Measurements from ENCODE around the gene AKAP1. TPM values are rescaled to one million over a fixed set of nuclear protein-coding genes. Genes with fewer than 3 reads are reported as not detected.

Gene AKAP1
- total and polyA plus RNA-seq, 3 donors from 2014 or later: 73.0 to 304 (median 224) TPM

DNA sequence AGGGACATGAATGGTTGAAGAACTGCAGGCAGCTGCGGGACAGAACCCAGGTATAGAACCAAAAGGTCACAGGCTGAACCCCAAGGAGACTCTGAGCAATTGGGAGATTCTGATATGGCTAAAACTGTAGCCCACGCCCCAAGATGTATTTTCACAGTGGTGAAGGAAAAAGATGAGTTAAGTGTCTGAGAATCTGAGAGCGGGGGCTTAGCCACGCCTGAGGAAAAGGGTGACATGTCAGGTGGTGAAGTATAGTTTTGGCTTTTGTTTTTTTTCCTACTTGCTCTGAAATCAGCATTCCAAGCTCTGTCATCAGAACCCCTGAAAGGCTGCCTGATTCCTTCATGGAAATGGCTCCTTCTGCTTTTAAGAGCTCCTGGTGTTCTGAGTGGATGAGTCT lies 73.3 kb downstream of the AKAP1 start:
- WGBS, 2 donors: 89 to 91% methylated on average over 4 of the region's 4 CpGs
- Histone ChIP-seq H3K27ac (no peak overlapping the region), H3K27me3 (no peaks in the 10 kb centered on the region), H3K9me3 (no peaks in the 10 kb centered on the region), H3K36me3 (ENCODE audit: low read depth, missing control alignments) (no peaks in the 10 kb centered on the region), H3K4me1 (no peaks in the 10 kb centered on the region), H3K4me3 (no peak overlapping the region)
- TF ChIP-seq POLR2A (IDR thresholded peaks at IDR 0.05) (no peak), CTCF (IDR thresholded peaks at IDR 0.05) (no peak)
- intact Hi-C loops (cut with DNase I; ENCODE audit: low total_unique reads): no loop called here
- no peak for DNase-seq

- no peak overlapping the region for H3K27ac ChIP-seq
- intact Hi-C loops (cut with DNase I; ENCODE audit: low total_unique reads): no loop called here
- no peaks in the 10 kb centered on the region for H3K36me3 ChIP-seq (ENCODE audit: low read depth, missing control alignments)
- H3K4me3 ChIP-seq: no peak overlapping the region
- H3K27me3 ChIP-seq: no peaks in the 10 kb centered on the region
- no peaks in the 10 kb centered on the region for H3K9me3 ChIP-seq
- WGBS, 2 donors: 79 to 82% methylated on average over 1 of the region's 1 CpG
- H3K4me1 ChIP-seq: no peaks in the 10 kb centered on the region
- TF ChIP-seq POLR2A (IDR thresholded peaks at IDR 0.05) (no peak), CTCF (IDR thresholded peaks at IDR 0.05) (no peak)
- DNase-seq: no peak
Observed at GRCh38 chr17:57158795-57159194, 73.7 kb downstream of the AKAP1 start.

GRCh38 chr17:57160624-57161023 lies 75.6 kb downstream of the AKAP1 start:
- no peaks in the 10 kb centered on the region for H3K4me1 ChIP-seq
- DNase-seq: no peak
- TF ChIP-seq POLR2A (IDR thresholded peaks at IDR 0.05) (no peak), CTCF (IDR thresholded peaks at IDR 0.05) (no peak)
- no peaks in the 10 kb centered on the region for H3K9me3 ChIP-seq
- no peaks in the 10 kb centered on the region for H3K36me3 ChIP-seq (ENCODE audit: low read depth, missing control alignments)
- no peak overlapping the region for H3K4me3 ChIP-seq
- no peaks in the 10 kb centered on the region for H3K27me3 ChIP-seq
- no peak overlapping the region for H3K27ac ChIP-seq
- WGBS, 2 donors: 83 to 90% methylated on average over 3 of the region's 3 CpGs
- intact Hi-C loops (cut with DNase I; ENCODE audit: low total_unique reads): no loop called here

DNA sequence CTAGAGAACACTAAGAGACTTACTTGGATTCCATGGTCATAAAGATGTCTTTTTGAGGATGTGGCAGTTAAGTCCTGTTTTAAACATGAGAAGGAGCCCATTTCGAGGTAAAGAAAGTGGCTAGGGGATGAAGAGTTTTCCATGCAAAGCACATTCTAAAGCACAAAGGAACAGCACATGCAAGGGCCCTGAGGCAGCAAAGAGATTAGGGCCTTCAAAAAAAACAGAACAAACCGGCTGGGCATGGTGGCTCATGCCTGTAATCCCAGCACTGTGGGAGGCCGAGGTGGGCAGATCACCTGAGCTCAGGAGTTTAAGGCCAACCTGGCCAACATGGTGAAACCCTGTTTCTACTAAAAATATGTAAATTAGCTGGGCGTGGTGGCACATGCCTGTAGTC lies 79.8 kb downstream of the AKAP1 start:
- Histone ChIP-seq H3K9me3 (no peaks in the 10 kb centered on the region), H3K4me1 (no peaks in the 10 kb centered on the region), H3K27ac (no peak overlapping the region), H3K4me3 (no peak overlapping the region), H3K36me3 (ENCODE audit: low read depth, missing control alignments) (no peaks in the 10 kb centered on the region), H3K27me3 (no peaks in the 10 kb centered on the region)
- intact Hi-C loops (cut with DNase I; ENCODE audit: low total_unique reads): no loop called here
- 90 to 96% methylated on average over 4 of the region's 4 CpGs for WGBS, 2 donors
- DNase-seq: no peak
- TF ChIP-seq CTCF (IDR thresholded peaks at IDR 0.05): no peak

DNA sequence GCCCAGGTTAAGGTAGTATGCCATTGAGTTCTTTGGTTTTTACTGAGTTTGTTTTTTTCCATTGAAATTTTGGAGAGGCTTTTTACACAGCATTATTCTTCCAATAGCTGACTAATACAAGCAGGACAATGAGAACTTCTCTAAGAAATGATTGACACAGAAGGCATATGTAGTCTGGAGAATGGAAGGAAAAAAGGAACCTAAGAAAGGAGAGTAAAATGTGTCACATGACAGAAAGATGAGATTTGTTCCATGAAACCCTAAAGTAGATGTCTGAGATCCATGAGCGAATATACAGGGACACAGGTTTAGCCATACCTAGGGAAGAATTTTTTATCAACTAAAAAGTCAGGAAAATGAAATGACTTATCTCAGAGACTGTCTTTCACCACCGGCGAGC lies 80.7 kb downstream of the AKAP1 start:
- intact Hi-C loops (cut with DNase I; ENCODE audit: low total_unique reads): no loop called here
- H3K9me3 ChIP-seq: no peaks in the 10 kb centered on the region
- H3K4me1 ChIP-seq: no peaks in the 10 kb centered on the region
- no peak for DNase-seq
- TF ChIP-seq POLR2A (IDR thresholded peaks at IDR 0.05): no peak
- no peak for TF ChIP-seq CTCF (IDR thresholded peaks at IDR 0.05)
- WGBS, 2 donors: 94% methylated on average over 3 of the region's 3 CpGs
- no peaks in the 10 kb centered on the region for H3K36me3 ChIP-seq (ENCODE audit: low read depth, missing control alignments)
- H3K27ac ChIP-seq: no peak overlapping the region
- H3K27me3 ChIP-seq: no peaks in the 10 kb centered on the region
- no peak overlapping the region for H3K4me3 ChIP-seq
